ENCODE data around the gene SFXN2. TPM values are rescaled to one million over a fixed set of nuclear protein-coding genes. Genes with fewer than 3 reads are reported as not detected.
"Not testable (repeated sequence)": the region's sequence is repeated elsewhere in the genome, so short reads cannot be mapped to it uniquely, and the experiment has no call there.

The SFXN2 gene
- total RNA-seq, 4 donors from 2014 or later, result 7.2 to 26.4 (median 11.3) TPM

DNA sequence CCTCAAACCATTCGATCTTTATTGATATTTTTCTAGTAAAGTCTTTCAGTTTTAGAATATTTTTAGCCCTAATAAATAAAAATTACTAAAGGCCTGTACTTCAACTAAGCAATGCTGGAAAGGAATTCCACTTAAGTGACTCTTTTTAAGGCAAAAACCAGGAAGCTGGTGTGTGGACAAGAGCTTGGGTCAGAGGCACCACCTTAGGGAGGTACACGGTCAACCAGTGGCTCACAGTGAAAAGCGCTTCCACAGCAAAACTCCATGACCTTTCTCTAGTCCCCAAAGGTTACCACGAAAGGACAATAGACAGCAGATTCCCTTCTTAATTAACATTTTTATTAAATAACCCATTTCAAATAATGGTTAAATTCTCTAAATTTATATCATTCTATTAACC is 31.5 kb upstream of the SFXN2 start:
- no peak for DNase-seq (ENCODE audit: low spot score in 2 of 2)
- H3K4me1 ChIP-seq, result peaks cover 0 to 17% (median 15%) of the 10 kb centered on the region in 4 donors
- TF ChIP-seq CTCF (IDR thresholded peaks at IDR 0.05) (no peak), POLR2A (IDR thresholded peaks at IDR 0.05) (no peak), EP300 (IDR thresholded peaks at IDR 0.05) (no peak)
- peaks cover 0 to 60% (median 0%) of the 10 kb centered on the region in 3 donors for H3K36me3 ChIP-seq
- H3K27ac ChIP-seq, result no peak overlapping the region
- 79 to 87% methylated on average over 4 of the region's 4 CpGs for WGBS, 2 donors
- no peaks in the 10 kb centered on the region for H3K27me3 ChIP-seq
- no peak overlapping the region for H3K4me3 ChIP-seq
- no peaks in the 10 kb centered on the region for H3K9me3 ChIP-seq

DNA sequence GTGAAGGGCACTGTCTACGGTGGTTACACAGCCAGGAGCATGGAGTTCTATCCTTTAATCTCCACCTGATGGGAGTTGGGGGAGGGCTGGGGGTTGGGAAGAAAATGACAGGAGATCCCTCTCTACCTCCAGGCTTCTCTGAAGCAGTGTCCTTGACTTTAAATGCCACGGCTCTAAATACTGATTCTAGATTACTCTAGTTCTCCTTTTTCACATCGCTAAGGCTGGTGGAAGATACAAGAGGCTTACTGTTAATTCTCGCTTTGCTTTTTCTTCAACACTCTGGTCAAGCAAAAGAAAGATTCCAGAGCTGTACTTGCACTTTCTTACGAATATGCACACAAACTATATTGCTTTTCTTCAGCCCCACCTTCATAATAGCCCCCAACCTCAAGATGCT is 30.7 kb upstream of the SFXN2 start:
- H3K36me3 ChIP-seq, result peaks cover 0 to 68% (median 0%) of the 10 kb centered on the region in 3 donors
- no peak overlapping the region for H3K27ac ChIP-seq
- WGBS, 2 donors, result 75 to 85% methylated on average over 5 of the region's 5 CpGs
- no peaks in the 10 kb centered on the region for H3K9me3 ChIP-seq
- peaks cover 0 to 10% (median 7%) of the 10 kb centered on the region in 4 donors for H3K4me1 ChIP-seq
- H3K4me3 ChIP-seq, result no peak overlapping the region
- no peak for DNase-seq (ENCODE audit: low spot score in 2 of 2)
- H3K27me3 ChIP-seq, result no peaks in the 10 kb centered on the region
- TF ChIP-seq POLR2A (IDR thresholded peaks at IDR 0.05), result no peak
- no peak for TF ChIP-seq EP300 (IDR thresholded peaks at IDR 0.05)
- no peak for TF ChIP-seq CTCF (IDR thresholded peaks at IDR 0.05)

DNA sequence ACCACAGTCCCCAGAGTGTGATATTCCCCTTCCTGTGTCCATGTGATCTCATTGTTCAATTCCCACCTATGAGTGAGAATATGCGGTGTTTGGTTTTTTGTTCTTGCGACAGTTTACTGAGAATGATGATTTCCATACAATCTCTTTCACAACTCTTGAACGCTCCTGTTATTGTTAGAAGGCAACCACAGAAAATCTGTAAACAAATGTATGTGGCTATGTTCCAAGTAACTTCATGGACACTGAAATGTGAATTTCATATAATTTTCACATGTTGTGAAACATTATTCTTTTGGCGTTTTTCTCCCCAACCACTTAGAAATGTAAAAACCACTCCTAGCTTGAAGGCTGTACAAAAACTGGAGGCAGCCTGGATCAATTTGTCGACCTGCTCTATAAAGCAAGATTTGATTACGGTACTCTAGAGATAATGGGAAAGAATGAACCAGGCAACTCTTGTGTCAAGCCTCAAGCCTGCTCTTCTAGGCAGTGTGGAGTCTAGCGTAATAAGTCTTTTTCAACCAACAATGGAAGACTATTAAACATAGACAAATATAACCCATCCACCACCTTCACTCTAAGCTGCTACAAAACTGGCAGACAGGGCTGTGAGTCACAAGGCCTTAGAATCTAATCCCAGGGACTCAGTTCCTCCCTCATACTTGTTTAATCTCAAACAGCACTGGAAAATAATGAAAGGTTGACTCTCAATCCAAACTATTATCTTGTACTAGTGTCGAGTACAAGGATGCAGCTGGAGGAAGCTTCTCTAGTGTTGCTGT is 23.0 kb upstream of the SFXN2 start:
- H3K27me3 ChIP-seq, result no peaks in the 10 kb centered on the region
- no peaks in the 10 kb centered on the region for H3K9me3 ChIP-seq
- H3K4me1 ChIP-seq, result no peaks in the 10 kb centered on the region
- TF ChIP-seq POLR2A (IDR thresholded peaks at IDR 0.05) (no peak), EP300 (IDR thresholded peaks at IDR 0.05) (no peak), CTCF (IDR thresholded peaks at IDR 0.05) (no peak)
- no peak for DNase-seq (ENCODE audit: low spot score in 2 of 2)
- H3K27ac ChIP-seq, result peak overlapping the region in 1 of 4 donors; percentile 36
- H3K36me3 ChIP-seq, result peaks cover 0 to 77% (median 0%) of the 10 kb centered on the region in 3 donors
- H3K4me3 ChIP-seq, result no peak overlapping the region
- WGBS, 2 donors, result 71 to 73% methylated on average over 8 of the region's 8 CpGs

GRCh38 chr10:102695401-102695800 is 19.0 kb upstream of the SFXN2 start:
- 95% methylated on average over 10 of the region's 10 CpGs for WGBS, 2 donors
- not testable (repeated sequence) for H3K4me3 ChIP-seq; H3K27me3 ChIP-seq; H3K4me1 ChIP-seq; H3K27ac ChIP-seq; DNase-seq (ENCODE audit: low spot score in 2 of 2); H3K9me3 ChIP-seq
- peaks cover 0 to 72% (median 0%) of the 10 kb centered on the region in 3 donors for H3K36me3 ChIP-seq

DNA sequence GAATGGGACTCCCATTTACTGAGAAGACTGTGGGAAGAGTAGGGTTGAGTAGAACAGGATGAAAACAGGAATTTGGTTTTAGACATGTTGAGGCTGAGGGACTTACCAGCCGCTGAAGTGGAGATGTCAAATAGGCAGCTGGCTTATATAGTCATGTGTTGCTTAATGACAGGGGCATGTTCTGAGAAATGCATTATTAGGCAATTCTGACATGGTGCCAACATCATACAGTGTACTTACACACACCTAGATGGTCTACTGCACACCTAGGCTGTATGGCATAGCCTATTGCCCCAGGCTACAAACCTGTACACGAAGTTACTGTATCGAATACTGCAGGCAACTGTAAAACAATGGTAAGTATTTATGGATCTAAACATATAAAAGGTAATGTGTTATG is 17.7 kb upstream of the SFXN2 start:
- Histone ChIP-seq H3K9me3 (no peaks in the 10 kb centered on the region), H3K27ac (no peak overlapping the region), H3K4me1 (peaks cover 0 to 9% (median 0%) of the 10 kb centered on the region in 4 donors), H3K4me3 (no peak overlapping the region), H3K36me3 (peaks cover 0 to 69% (median 0%) of the 10 kb centered on the region in 3 donors), H3K27me3 (no peaks in the 10 kb centered on the region)
- TF ChIP-seq POLR2A (IDR thresholded peaks at IDR 0.05) (no peak), EP300 (IDR thresholded peaks at IDR 0.05) (no peak), CTCF (IDR thresholded peaks at IDR 0.05) (no peak)
- DNase-seq (ENCODE audit: low spot score in 2 of 2), result no peak
- WGBS, 2 donors, result 94% methylated on average over 3 of the region's 3 CpGs

All from tibial nerve (tissue), 4 donors.